GM21360 (cell line): Measurements from ENCODE around the gene LATS2.

Experiments used
- ATAC-seq: cut with Tn5 transposase; IDR thresholded peaks from one replicate; pipeline ENCODE4 v1.9.1; 2021; ENCODE audit warnings: mild to moderate bottlenecking, moderate library complexity; ENCODE audit not compliant: unreplicated experiment

Gene LATS2

GRCh38 chr13:20995245-20995838 is 66.0 kb downstream of the LATS2 start:
- no peak for ATAC-seq

DNA sequence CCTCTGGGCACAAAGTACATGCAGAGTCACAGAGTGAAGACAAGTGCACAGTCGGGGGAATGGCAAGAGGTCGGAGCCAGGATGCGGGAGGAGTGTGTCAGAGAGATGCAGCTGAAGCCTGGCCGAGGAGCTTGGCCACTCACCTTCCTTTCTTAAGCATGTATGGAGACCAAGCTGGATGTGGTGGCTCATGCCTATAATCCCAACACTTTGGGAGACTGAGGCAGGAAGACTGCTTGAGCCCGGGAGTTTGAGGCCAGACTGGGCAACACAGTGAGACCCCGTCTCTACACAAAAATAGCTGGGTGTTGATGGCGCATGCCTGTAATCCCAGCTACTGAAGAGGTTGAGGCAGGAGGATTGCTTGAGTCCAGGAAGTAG is 67.0 kb downstream of the LATS2 start:
- no peak for ATAC-seq

DNA sequence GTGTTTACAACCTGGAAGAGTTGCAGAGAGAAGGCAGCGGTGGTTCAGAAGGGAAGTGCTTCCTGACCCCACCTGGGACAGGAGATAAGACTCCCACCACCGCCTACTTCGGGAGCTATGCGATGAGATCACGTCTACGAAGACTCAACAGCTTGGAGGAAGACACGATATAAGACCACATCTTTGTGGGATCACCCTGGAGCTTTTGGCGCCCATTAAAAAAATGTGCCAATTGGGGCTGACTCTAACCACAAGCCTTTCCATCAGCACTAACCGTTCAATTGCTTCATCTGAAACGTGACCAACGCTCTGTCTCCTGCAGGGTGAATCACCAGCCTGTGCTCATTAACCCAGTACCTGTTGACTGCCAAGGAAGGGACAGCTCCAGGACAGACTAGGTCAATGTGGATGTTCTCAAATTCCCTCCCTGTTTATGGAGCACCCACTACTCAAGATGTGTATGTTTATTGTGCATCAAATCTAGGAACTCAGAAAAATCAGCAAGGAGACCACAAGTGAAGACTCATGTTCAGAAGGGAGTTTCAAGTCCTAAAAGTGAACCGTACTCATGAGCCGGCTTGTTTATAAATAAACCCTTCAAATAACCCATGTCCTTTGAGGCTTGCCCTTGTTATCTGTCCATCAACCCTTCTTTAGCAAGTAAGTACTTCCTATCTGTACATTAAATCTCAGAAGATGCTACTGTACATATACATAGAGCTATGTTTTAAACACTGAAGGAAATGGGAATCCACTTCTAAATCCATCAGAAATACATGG is 67.5 kb downstream of the LATS2 start:
- ATAC-seq = no peak

DNA sequence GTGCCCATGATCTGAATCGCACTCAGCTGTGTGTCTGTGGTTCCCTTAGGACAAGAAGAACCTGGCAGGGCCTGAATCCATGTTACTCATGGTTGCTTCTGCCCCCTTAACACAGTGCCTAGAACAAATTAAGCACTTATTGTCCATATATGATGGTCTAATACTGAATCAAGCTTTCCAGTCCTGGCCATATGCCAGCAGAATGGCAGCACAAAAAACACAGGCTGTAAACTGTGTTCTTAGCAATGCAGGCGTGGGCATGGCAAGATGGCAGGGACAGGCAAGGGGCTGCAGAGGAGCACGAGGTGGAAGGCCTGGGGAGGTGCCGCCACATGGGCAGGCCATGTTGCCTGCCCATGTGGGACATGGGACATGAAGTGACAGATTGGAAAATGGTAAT is 68.2 kb downstream of the LATS2 start:
- ATAC-seq = no peak

- ATAC-seq = no peak
Observed at GRCh38 chr13:20991741-20992520, 69.5 kb downstream of the LATS2 start.

DNA sequence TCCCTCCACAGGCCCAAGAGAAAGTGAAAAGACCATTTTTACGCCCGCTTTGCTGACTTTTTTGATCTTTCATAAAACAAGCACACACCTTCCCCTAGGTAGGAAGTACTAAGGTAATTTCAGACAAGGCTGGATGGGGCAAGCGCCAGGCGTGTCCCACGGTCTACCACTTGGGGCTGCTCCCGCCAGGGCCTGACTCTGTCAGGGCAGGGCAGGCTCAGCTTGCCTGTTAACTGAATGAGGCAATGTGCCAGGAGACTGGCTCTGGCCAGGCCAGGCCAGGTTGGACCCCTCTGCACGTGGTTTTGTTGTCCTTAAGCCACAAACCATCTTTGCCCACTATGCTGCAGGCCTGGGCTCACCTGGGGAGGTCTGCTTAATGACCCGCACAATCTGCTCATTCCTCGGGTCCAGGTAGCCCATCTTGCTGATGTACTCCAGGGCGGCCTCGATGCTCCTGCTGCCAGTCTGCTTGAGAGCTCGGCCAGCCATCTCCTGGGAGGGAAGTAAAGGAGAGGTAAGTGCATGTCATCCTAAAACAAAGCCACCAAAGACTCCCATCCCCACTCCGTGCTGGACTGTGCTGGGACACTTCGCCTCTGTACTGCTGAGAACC is 70.4 kb downstream of the LATS2 start:
- ATAC-seq = no peak

DNA sequence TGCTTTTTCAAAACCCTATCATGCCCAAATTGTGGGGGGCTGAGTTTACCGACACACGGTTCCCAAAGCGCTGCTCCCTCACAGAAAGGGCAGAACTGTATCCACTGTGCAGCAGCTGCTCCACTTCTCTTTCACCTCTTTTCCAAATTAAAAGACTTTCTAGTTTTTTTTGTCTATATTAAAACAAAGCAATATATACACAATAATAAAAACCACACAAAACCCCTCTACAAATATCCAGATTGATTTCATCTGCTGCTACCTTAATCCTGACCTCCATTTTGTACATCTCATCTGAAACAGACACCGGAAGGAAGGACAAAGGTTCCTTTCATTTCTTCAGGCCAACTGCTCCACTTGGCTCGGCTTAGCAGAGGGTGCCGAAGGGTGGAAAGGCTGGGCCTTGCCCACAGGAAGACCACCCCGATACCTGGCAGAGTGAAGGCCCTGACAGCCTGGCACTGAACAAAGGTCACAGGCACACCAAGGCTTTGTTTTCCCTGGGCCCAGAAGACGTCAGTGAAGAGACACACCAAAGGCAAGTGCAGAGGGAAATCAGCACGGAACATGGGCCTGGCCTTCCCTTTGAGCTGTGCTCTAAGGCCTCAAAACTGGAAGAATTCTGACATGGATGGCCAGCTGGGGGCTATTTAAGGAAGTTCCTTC is 71.6 kb downstream of the LATS2 start:
- no peak for ATAC-seq

GRCh38 chr13:20988909-20989655 is 72.3 kb downstream of the LATS2 start:
- no peak for ATAC-seq

DNA sequence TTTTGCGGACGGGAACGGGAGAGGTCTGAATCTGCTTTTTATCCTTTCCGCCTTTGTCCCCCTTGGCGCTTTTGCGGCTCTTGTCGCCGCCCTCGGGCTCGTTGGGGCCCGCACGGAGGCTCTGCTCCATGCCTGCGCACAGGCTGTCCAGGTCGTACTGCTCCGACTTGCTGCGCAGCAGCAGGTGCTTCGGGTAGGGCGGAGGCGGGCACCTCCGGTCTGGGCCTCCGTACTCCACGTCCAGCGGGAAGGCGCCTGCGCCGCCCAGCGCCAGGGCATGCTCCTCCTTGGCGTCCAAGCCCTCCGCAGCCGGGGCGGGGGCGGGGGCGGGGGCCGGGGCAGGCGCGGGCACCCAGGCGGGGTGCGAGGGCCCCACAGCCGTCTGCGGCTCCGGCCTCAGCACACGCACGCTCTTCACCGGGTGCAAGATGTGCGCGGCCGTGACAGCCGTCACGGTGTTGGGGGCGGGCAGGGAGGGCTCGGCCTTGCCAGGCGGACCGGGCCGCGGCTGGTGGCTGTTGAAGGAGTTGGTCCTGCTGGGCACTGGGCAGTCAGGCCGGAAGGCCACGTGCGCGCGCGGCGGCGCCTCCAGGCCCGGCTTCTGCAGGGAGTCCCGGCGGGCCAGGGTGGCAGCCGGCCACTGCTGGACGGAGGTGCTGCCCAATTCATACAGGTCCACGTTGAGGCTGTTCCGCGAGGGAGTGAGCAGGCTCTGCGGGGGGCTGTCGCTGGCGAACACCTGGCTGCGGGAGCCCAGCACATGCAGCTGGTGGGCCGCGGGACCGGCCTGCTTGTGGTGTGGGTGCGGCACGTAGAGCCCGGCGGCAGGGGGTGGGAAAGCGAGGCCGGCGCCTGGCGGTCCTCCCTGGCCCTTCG is 73.1 kb downstream of the LATS2 start:
- ATAC-seq = no peak

- ATAC-seq = no peak
Observed at GRCh38 chr13:20987599-20987998, 73.8 kb downstream of the LATS2 start.

DNA sequence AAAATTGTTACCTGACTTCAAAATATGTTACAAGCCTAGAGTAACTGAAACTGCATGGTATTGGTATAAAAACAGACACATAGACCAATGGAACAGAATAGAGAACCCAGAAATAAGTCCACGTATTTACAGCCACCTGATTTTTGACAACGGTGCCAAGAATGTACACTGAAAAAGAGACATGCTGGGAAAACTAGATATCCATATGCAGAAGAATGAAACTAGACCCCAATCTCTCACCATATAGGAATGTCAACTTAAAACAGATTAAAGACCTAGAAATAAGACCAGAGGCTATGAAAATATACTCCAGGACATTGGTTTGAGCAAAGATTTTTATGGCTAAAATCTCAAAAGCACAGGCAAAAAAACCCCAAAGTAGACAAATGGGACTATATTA is 76.5 kb downstream of the LATS2 start:
- no peak for ATAC-seq

- ATAC-seq = no peak
Observed at GRCh38 chr13:20983386-20983785, 78.0 kb downstream of the LATS2 start.

- ATAC-seq = no peak
Observed at GRCh38 chr13:20981370-20982095, 79.9 kb downstream of the LATS2 start.

DNA sequence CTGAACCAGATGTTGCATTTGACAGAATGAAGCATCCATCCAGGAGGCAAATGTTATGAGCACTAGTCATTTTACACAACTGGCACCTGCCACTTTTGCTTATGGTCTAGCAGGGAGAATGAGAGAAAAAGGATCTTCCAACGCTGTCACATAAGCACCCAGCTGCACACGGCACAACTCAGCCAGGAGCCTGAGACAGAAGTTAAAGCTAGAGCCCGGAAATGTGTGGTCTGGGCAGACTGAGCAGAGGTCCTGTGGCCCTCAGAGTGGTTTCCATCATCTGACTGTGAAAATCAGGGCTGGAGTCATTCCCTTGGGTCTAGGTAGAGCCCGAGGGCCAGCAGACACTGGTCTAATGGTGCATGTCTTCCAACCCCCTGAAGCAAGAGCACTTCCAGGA is 80.5 kb downstream of the LATS2 start:
- ATAC-seq = no peak

DNA sequence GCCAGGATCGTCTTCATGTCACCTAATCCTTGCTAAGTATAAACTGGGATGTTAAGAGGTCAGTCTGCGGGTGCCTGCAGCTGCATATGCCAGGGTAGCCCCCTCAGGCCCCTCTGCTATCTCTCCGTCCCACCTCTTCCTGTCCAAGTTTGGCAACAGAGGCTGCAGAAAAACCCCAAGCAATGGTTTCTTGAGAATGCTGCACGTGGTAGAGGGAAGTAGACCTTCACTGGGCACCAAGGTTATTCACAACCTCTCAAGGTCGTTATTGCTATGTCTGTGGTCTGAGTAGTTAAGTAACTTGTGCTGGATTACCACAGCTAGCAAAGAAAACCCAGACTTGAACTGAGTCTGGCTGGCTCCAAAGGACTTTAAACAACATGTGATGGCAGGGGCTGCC is 81.0 kb downstream of the LATS2 start:
- ATAC-seq = no peak

- no peak for ATAC-seq
Observed at GRCh38 chr13:20977394-20977793, 84.0 kb downstream of the LATS2 start.

- ATAC-seq = no peak
Observed at GRCh38 chr13:20974981-20975585, 86.3 kb downstream of the LATS2 start.

DNA sequence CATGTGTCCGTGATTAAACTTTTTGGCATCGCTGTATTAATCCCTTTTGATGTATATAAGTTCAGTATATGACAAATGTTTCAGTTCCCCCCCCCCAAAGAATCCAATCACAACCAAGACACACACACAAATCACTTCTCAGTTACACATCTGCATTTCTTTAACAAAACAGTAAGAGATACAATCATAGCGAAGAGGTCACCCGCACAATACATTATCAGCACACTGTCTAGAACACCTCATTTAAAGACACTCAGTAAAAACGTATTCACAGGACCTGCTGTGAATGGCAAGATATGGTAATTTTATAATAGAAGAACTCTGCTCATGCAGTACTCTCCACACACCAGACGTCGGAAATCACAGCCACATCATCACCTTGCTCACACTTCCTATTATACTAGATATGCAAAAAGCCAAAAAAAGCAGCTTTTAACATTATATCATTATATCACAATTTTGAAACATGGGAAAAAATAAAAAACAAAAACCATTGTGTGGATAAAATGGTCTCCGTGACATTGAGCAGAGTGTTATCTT is 87.4 kb downstream of the LATS2 start:
- ATAC-seq = no peak
